Stimulated activated CD4-positive, alpha-beta T cell treated with anti-CD3 and anti-CD28 coated beads, Interleukin-12 subunit alpha, Interleukin-12 subunit beta, amount 100 ng/mL, for 4 hours (primary cell): ENCODE data around the gene NUP210.
"Not testable (repeated sequence)": the region's sequence is repeated elsewhere in the genome, so short reads cannot be mapped to it uniquely, and the experiment has no call there.

Experiments used
- DNase-seq: peaks from one replicate; pipeline ENCODE4 v3.0.0-alpha.2; 2020

NUP210 gene

GRCh38 chr3:13429631-13430291, 9.6 kb upstream of the NUP210 start:
- DNase-seq = no peak

GRCh38 chr3:13428678-13429077, 8.6 kb upstream of the NUP210 start:
- DNase-seq = not testable (repeated sequence)

GRCh38 chr3:13427662-13428603, 7.8 kb upstream of the NUP210 start:
- DNase-seq = no peak

- no peak for DNase-seq
These were observed 6.5 kb upstream of the NUP210 start for GRCh38 chr3:13426591-13426990.

GRCh38 chr3:13425689-13426088, 5.6 kb upstream of the NUP210 start:
- DNase-seq = no peak

- DNase-seq = no peak
These were observed 4.9 kb upstream of the NUP210 start for GRCh38 chr3:13424865-13425617.

- DNase-seq = no peak
These were observed 4.2 kb upstream of the NUP210 start for GRCh38 chr3:13424141-13424844.

- DNase-seq = peak; percentile 61
These were observed 976 bp upstream of the NUP210 start for GRCh38 chr3:13420831-13421765.

GRCh38 chr3:13419505-13420044, 547 bp downstream of the NUP210 start:
- DNase-seq = peak; percentile 54

GRCh38 chr3:13417166-13417947, 2.8 kb downstream of the NUP210 start:
- DNase-seq = no peak

GRCh38 chr3:13415997-13416793, 3.9 kb downstream of the NUP210 start:
- DNase-seq = no peak

GRCh38 chr3:13415236-13415986, 4.7 kb downstream of the NUP210 start:
- no peak for DNase-seq

GRCh38 chr3:13414040-13414729, 5.9 kb downstream of the NUP210 start:
- peak; percentile 45 for DNase-seq

GRCh38 chr3:13411186-13411860, 8.8 kb downstream of the NUP210 start:
- DNase-seq = no peak

GRCh38 chr3:13408890-13409289, 11.2 kb downstream of the NUP210 start:
- DNase-seq = no peak

GRCh38 chr3:13407926-13408325, 12.2 kb downstream of the NUP210 start:
- no peak for DNase-seq

GRCh38 chr3:13407475-13407874, 12.6 kb downstream of the NUP210 start:
- no peak for DNase-seq

GRCh38 chr3:13406190-13406589, 13.9 kb downstream of the NUP210 start:
- no peak for DNase-seq
